GM19328 (cell line): ENCODE results near the gene RARB.

Source experiments
- ATAC-seq: cut with Tn5 transposase; IDR thresholded peaks from one replicate; pipeline ENCODE4 v1.9.1; 2021; ENCODE audit warnings: mild to moderate bottlenecking, moderate library complexity; ENCODE audit not compliant: unreplicated experiment

The RARB gene

GRCh38 chr3:25500706-25501210 is 72.7 kb downstream of the RARB start:
- no peak for ATAC-seq

- no peak for ATAC-seq
Measured at GRCh38 chr3:25502233-25502632, 74.2 kb downstream of the RARB start.

- ATAC-seq: no peak
Measured at GRCh38 chr3:25503898-25504301, 75.8 kb downstream of the RARB start.

GRCh38 chr3:25505581-25505980 is 77.5 kb downstream of the RARB start:
- ATAC-seq: no peak

- no peak for ATAC-seq
Measured at GRCh38 chr3:25507811-25508210, 79.7 kb downstream of the RARB start.

GRCh38 chr3:25508433-25508832 is 80.4 kb downstream of the RARB start:
- ATAC-seq: no peak

GRCh38 chr3:25508901-25509300 is 80.8 kb downstream of the RARB start:
- ATAC-seq: no peak

- no peak for ATAC-seq
Measured at GRCh38 chr3:25510797-25511196, 82.7 kb downstream of the RARB start.

GRCh38 chr3:25511972-25512721 is 84.1 kb downstream of the RARB start:
- no peak for ATAC-seq

- no peak for ATAC-seq
Measured at GRCh38 chr3:25513642-25514266, 85.7 kb downstream of the RARB start.

GRCh38 chr3:25515171-25515570 is 87.1 kb downstream of the RARB start:
- ATAC-seq: no peak

GRCh38 chr3:25520926-25521559 is 93.0 kb downstream of the RARB start:
- no peak for ATAC-seq

- ATAC-seq: no peak
Measured at GRCh38 chr3:25527336-25527735, 99.3 kb downstream of the RARB start.

- ATAC-seq: no peak
Measured at GRCh38 chr3:25527801-25528200, 99.7 kb downstream of the RARB start.

- ATAC-seq: no peak
Measured at GRCh38 chr3:25531971-25532370, 103.9 kb downstream of the RARB start.

GRCh38 chr3:25532431-25533162 is 104.5 kb downstream of the RARB start:
- ATAC-seq: no peak

GRCh38 chr3:25533399-25533798 is 105.3 kb downstream of the RARB start:
- ATAC-seq: no peak

GRCh38 chr3:25534007-25534406 is 105.9 kb downstream of the RARB start:
- no peak for ATAC-seq

- no peak for ATAC-seq
Measured at GRCh38 chr3:25536521-25537391, 108.7 kb downstream of the RARB start.

GRCh38 chr3:25537516-25537915 is 109.5 kb downstream of the RARB start:
- no peak for ATAC-seq
